ENCODE data around the gene PATE4. TPM values are rescaled to one million over a fixed set of nuclear protein-coding genes. Genes with fewer than 3 reads are reported as not detected.

PATE4 gene
- polyA plus RNA-seq, 1 of the 3 experiments (the other 2 are of a cell fraction): not detected

DNA sequence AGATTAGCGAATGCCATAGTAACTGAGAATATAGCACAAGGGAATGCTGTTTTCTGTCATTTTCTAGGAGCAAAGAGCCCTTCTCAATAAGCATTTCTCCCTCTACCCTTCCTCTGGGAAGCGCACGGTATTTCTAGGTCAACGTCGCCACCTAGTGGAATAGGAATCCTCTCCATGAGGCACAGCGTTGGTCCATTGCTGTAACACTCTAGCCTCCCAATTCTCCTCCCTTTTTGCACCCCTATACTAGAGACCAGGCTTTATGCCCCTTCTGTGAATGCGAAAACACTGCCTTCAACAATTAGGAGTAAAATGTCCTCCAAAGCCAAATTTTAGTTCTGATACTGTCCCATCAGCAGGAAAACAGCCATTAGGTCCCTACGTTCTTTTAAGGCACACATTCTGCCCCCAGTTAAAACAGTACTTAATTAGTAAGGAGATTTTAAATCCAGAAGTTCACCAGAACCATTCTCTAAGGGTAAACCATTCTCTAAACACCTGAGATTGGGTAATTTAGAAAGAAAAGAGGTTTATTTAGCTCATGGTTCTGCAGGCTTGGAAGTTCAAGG, 41.5 kb downstream of the PATE4 start:
- Histone ChIP-seq H3K4me2 (peak overlapping the region; percentile 38; the same call in 1 of the 2 replicates), H3K27me3 (ENCODE audit: insufficient read depth) (no peaks in the 10 kb centered on the region), H3K9me3 (no peaks in the 10 kb centered on the region), H3K9me2 (no peaks in the 10 kb centered on the region), H3K4me3 (ENCODE audit: low read depth in 2 of 2, low read length in 1 of 2) (peak overlapping the region; percentile 19 to 48; a peak in 3 of 4 replicates), H3K4me1 (ENCODE audit: control insufficient read depth in 1 of 2, insufficient read depth in 2 of 2, low read depth in 1 of 2, low read length in 1 of 2) (no peaks in the 10 kb centered on the region), H4K20me1 (ENCODE audit: insufficient read depth) (no peaks in the 10 kb centered on the region), H3K9ac (no peak overlapping the region), H3F3A (replicated peaks; ENCODE audit: insufficient read depth) (no peaks in the 10 kb centered on the region), H3K27ac (ENCODE audit: low read depth in 2 of 2, low read length in 1 of 2) (no peak overlapping the region), H3K79me2 (ENCODE audit: insufficient read depth) (no peaks in the 10 kb centered on the region), H3K36me3 (replicated peaks in 1 of 2; ENCODE audit: control insufficient read depth in 1 of 2, insufficient read depth in 2 of 2, low read length in 1 of 2) (no peaks in the 10 kb centered on the region), H2AFZ (ENCODE audit: low read depth) (peak overlapping the region; percentile 76)
- ChIA-PET POLR2A (no interaction called here), CTCF (interaction anchor here (0.8 to 4.6 kb wide), 9 partner anchors 9 to 249 kb away, joined by 3 to 22 read pairs (median 4); partner anchors contain the start of genes CHEK1 and HYLS1)
- 10% methylated on average over 8 of the region's 8 CpGs for WGBS (ENCODE audit: low lambda C conversion rate)
- DNase-seq: peak; percentile 77
- peak; percentile 75 for TF ChIP-seq SMC3 (IDR thresholded peaks at IDR 0.05; ENCODE audit: low read depth, low read length)
- peak; percentile 91 for TF ChIP-seq RAD21 (IDR thresholded peaks at IDR 0.05; ENCODE audit: low read length)
- TF ChIP-seq, protein P1, sequence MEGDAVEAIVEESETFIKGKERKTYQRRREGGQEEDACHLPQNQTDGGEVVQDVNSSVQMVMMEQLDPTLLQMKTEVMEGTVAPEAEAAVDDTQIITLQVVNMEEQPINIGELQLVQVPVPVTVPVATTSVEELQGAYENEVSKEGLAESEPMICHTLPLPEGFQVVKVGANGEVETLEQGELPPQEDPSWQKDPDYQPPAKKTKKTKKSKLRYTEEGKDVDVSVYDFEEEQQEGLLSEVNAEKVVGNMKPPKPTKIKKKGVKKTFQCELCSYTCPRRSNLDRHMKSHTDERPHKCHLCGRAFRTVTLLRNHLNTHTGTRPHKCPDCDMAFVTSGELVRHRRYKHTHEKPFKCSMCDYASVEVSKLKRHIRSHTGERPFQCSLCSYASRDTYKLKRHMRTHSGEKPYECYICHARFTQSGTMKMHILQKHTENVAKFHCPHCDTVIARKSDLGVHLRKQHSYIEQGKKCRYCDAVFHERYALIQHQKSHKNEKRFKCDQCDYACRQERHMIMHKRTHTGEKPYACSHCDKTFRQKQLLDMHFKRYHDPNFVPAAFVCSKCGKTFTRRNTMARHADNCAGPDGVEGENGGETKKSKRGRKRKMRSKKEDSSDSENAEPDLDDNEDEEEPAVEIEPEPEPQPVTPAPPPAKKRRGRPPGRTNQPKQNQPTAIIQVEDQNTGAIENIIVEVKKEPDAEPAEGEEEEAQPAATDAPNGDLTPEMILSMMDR (IDR thresholded peaks at IDR 0.05): peak; percentile 86
- no peak for TF ChIP-seq ELF1 (IDR thresholded peaks at IDR 0.05)

DNA sequence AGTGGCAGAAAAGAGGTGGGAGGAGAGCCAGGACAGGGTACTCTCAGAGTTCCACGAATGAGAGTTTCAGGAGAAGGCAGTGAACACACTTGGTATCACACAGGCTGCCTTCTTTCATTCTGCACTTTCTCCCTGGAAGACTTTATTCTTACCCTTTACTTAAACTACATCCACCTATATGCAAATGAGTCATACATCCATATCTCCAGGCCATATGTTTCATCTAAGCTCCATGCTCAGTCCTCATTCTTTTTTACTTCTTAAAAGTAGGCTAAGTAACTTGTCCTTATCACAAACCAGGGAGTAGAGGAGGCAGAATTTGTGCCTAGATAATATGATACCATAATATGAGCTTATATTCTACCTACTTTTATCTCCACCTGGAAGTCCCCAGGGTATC, 48.2 kb downstream of the PATE4 start:
- H3K9ac ChIP-seq: no peak overlapping the region
- WGBS (ENCODE audit: low lambda C conversion rate): 11% methylated on average over 1 of the region's 1 CpG
- CTCF ChIA-PET: interaction anchor here (0.8 to 1.7 kb wide), 3 partner anchors 9 to 255 kb away, joined by 3 to 6 read pairs (median 5); no protein-coding TSS in a partner anchor
- H3K79me2 ChIP-seq (ENCODE audit: insufficient read depth): no peaks in the 10 kb centered on the region
- H3K27ac ChIP-seq (ENCODE audit: low read depth in 2 of 2, low read length in 1 of 2): no peak overlapping the region
- no peaks in the 10 kb centered on the region for H3K27me3 ChIP-seq (ENCODE audit: insufficient read depth)
- no peaks in the 10 kb centered on the region for H3F3A ChIP-seq (replicated peaks; ENCODE audit: insufficient read depth)
- H3K4me1 ChIP-seq (ENCODE audit: control insufficient read depth in 1 of 2, insufficient read depth in 2 of 2, low read depth in 1 of 2, low read length in 1 of 2): no peaks in the 10 kb centered on the region
- DNase-seq: no peak
- H3K4me2 ChIP-seq: no peak overlapping the region
- H3K9me2 ChIP-seq: no peaks in the 10 kb centered on the region
- no peak overlapping the region for H2AFZ ChIP-seq (ENCODE audit: low read depth)
- no peak overlapping the region for H3K4me3 ChIP-seq (ENCODE audit: low read depth in 2 of 2, low read length in 1 of 2)
- no peaks in the 10 kb centered on the region for H3K36me3 ChIP-seq (replicated peaks in 1 of 2; ENCODE audit: control insufficient read depth in 1 of 2, insufficient read depth in 2 of 2, low read length in 1 of 2)
- H4K20me1 ChIP-seq (ENCODE audit: insufficient read depth): no peaks in the 10 kb centered on the region
- POLR2A ChIA-PET: no interaction called here
- TF ChIP-seq POLR2AphosphoS5 (IDR thresholded peaks at IDR 0.05; ENCODE audit: low read depth, low read length): no peak
- no peak for TF ChIP-seq MEF2A (IDR thresholded peaks at IDR 0.05; ENCODE audit: borderline replicate concordance, low read depth)
- TF ChIP-seq ELF1 (IDR thresholded peaks at IDR 0.05): no peak
- TF ChIP-seq YY1 (IDR thresholded peaks at IDR 0.05; ENCODE audit: low read depth): no peak
- TF ChIP-seq NFIC (IDR thresholded peaks at IDR 0.05; ENCODE audit: borderline replicate concordance): no peak
- TF ChIP-seq EP300 (IDR thresholded peaks at IDR 0.05; ENCODE audit: borderline replicate concordance in 1 of 2, low read depth in 1 of 2, low read length in 1 of 2): no peak
- no peak for TF ChIP-seq NRF1 (IDR thresholded peaks at IDR 0.05; ENCODE audit: low read depth, low read length)
- TF ChIP-seq, protein P2, sequence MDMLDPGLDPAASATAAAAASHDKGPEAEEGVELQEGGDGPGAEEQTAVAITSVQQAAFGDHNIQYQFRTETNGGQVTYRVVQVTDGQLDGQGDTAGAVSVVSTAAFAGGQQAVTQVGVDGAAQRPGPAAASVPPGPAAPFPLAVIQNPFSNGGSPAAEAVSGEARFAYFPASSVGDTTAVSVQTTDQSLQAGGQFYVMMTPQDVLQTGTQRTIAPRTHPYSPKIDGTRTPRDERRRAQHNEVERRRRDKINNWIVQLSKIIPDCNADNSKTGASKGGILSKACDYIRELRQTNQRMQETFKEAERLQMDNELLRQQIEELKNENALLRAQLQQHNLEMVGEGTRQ (IDR thresholded peaks at IDR 0.05; ENCODE audit: borderline replicate concordance, low read depth, low read length): no peak
- no peak for TF ChIP-seq FOXM1 (IDR thresholded peaks at IDR 0.05; ENCODE audit: low read depth)
- no peak for TF ChIP-seq SMC3 (IDR thresholded peaks at IDR 0.05; ENCODE audit: low read depth, low read length)
- no peak for TF ChIP-seq TCF12 (IDR thresholded peaks at IDR 0.05)
- TF ChIP-seq RAD21 (IDR thresholded peaks at IDR 0.05; ENCODE audit: low read length): no peak
- no peak for TF ChIP-seq GATA2 (CRISPR knock-in tag; IDR thresholded peaks at IDR 0.05)
- no peak for TF ChIP-seq TEAD4 (IDR thresholded peaks at IDR 0.05; ENCODE audit: borderline replicate concordance, insufficient read depth)
- no peaks in the 10 kb centered on the region for H3K9me3 ChIP-seq
